Left lung (tissue), 10 donors: ENCODE data around the gene ZNF846. TPM values are rescaled to one million over a fixed set of nuclear protein-coding genes. Genes with fewer than 3 reads are reported as not detected.
"Not testable (repeated sequence)": the region's sequence is repeated elsewhere in the genome, so short reads cannot be mapped to it uniquely, and the experiment has no call there.

Experiments
- ATAC-seq: fragments of 200-7000 bp; cut with Tn5 transposase; one replicate; pipeline ENCODE4 v1.9.1; 2020; ENCODE audit warnings: moderate library complexity
- DNase-seq, 4 donors: peaks; one replicate each; pipeline ENCODE4 v3.0.0-alpha.2; 2013 to 2020
- H3K27ac ChIP-seq, 2 donors: fragments of 200-600 bp; sonication (generic) in 1 of 2; one replicate each; pipeline versions ENCODE4 v1.5.0 to v1.8.0; 2020 to 2021
- H3K27me3 ChIP-seq, 2 donors: fragments of 200-600 bp; sonication (generic) in 1 of 2; one replicate each; pipeline versions ENCODE4 v1.5.0 to v1.8.0; 2020 to 2021
- H3K36me3 ChIP-seq, 2 donors: fragments of 200-600 bp; sonication (generic) in 1 of 2; one replicate each; pipeline versions ENCODE4 v1.5.0 to v1.8.0; 2020 to 2021
- H3K4me1 ChIP-seq, 2 donors: fragments of 200-600 bp; one replicate each; pipeline ENCODE4 v1.8.0; 2021
- H3K4me3 ChIP-seq, 2 donors: fragments of 200-600 bp; sonication (generic) in 1 of 2; one replicate each; pipeline versions ENCODE4 v1.5.0 to v1.8.0; 2020 to 2021; ENCODE audit warnings: mild to moderate bottlenecking in 1 of 2
- H3K9me3 ChIP-seq, 2 donors: fragments of 200-600 bp; sonication (generic) in 1 of 2; one replicate each; pipeline versions ENCODE4 v1.5.0 to v1.8.0; 2020 to 2021
- CTCF ChIP-seq, 2 donors: fragments of 200-600 bp; sonication (generic) in 1 of 2; IDR thresholded peaks; one replicate each; pipeline versions ENCODE4 v1.5.0 to v1.8.0; 2021; ENCODE audit warnings: antibody characterized with exemption in 2 of 2
- intact Hi-C, 2 donors: fragments of 100-400 bp; cut with DNase I; formaldehyde crosslinking; loops; one replicate each; pipeline versions ENCODE4 v1.11.2 to v1.14.2; 2022
- polyA plus RNA-seq, 6 donors: library from polyadenylated mRNA; unstranded; fragments of 120-200 nt; gene quantifications; one replicate each; pipeline ENCODE4 v1.2.1, GENCODE V29; 2013; ENCODE audit not compliant: insufficient read length in 6 of 6
- total RNA-seq, 2 donors: library from RNA; stranded (reverse); fragmentation: NEBNext Ultra II Directional; extraction: Animal tissue kit (Norgen Biotek cat#: 25700); gene quantifications; one replicate each; pipeline ENCODE4 v1.2.1, GENCODE V29; 2021
- donor health status: DM: no; HTN: yes; CAD: no.
- donor health status: DM: no; HTN: no; CAD: no.

The ZNF846 gene
- total and polyA plus RNA-seq, 8 donors, result 13.2 to 46.2 (median 38.1) TPM

GRCh38 chr19:9793071-9793591 lies 24.6 kb upstream of the ZNF846 start:
- no peaks in the 10 kb centered on the region for H3K27me3 ChIP-seq
- ATAC-seq, result peak; percentile 32
- DNase-seq, result peak in 2 of 4 donors; percentile 49 to 90
- H3K27ac ChIP-seq, result peak overlapping the region; percentile 68 to 80
- no peaks in the 10 kb centered on the region for H3K9me3 ChIP-seq
- intact Hi-C loops, result loop anchor here in 1 of 2 donors (5.0 to 10.0 kb wide), 2 partner anchors 171 to 478 kb away; partner anchors contain the start of gene ZNF561
- peak overlapping the region; percentile 46 to 67 for H3K4me3 ChIP-seq
- TF ChIP-seq CTCF (IDR thresholded peaks at IDR 0.05), result no peak
- H3K4me1 ChIP-seq, result peaks cover 0 to 9% of the 10 kb centered on the region in 2 donors
- H3K36me3 ChIP-seq, result no peaks in the 10 kb centered on the region

- H3K4me1 ChIP-seq, result peaks cover 0 to 9% of the 10 kb centered on the region in 2 donors
- ATAC-seq (peak; percentile 77), DNase-seq (peak; percentile 94 to 98 (median 96))
- peak overlapping the region; percentile 78 to 80 for H3K27ac ChIP-seq
- peak overlapping the region; percentile 46 to 67 for H3K4me3 ChIP-seq
- no peaks in the 10 kb centered on the region for H3K36me3 ChIP-seq
- TF ChIP-seq CTCF (IDR thresholded peaks at IDR 0.05), result no peak
- H3K27me3 ChIP-seq, result no peaks in the 10 kb centered on the region
- H3K9me3 ChIP-seq, result no peaks in the 10 kb centered on the region
- intact Hi-C loops, result loop anchor here in 1 of 2 donors (5.0 to 10.0 kb wide), 2 partner anchors 170 to 478 kb away; partner anchors contain the start of gene ZNF561
These were observed 23.9 kb upstream of the ZNF846 start for GRCh38 chr19:9792206-9793070.

- H3K27me3 ChIP-seq, result no peaks in the 10 kb centered on the region
- peak; percentile 91 to 98 (median 98) for DNase-seq
- ATAC-seq, result peak; percentile 77
- TF ChIP-seq CTCF (IDR thresholded peaks at IDR 0.05), result no peak
- H3K9me3 ChIP-seq, result no peaks in the 10 kb centered on the region
- peak overlapping the region; percentile 69 to 78 for H3K27ac ChIP-seq
- H3K4me3 ChIP-seq, result peak overlapping the region; percentile 28 to 67
- H3K36me3 ChIP-seq, result no peaks in the 10 kb centered on the region
- intact Hi-C loops, result loop anchor here in 1 of 2 donors (5.0 to 10.0 kb wide), 2 partner anchors 169 to 477 kb away; partner anchors contain the start of gene ZNF561
- peaks cover 0 to 11% of the 10 kb centered on the region in 2 donors for H3K4me1 ChIP-seq
These were observed 23.1 kb upstream of the ZNF846 start for GRCh38 chr19:9791552-9792205.

- not testable (repeated sequence) for H3K36me3 ChIP-seq
- H3K4me3 ChIP-seq, result peak overlapping the region in 1 of 2 donors; percentile 67
These were observed 22.5 kb upstream of the ZNF846 start for GRCh38 chr19:9791073-9791367.

GRCh38 chr19:9789579-9789978 lies 21.0 kb upstream of the ZNF846 start:
- Histone ChIP-seq H3K27ac (peak overlapping the region in 1 of 2 donors; percentile 30), H3K4me1 (peaks cover 4 to 15% of the 10 kb centered on the region in 2 donors)
- intact Hi-C loops, H3K36me3 ChIP-seq, ATAC-seq, H3K9me3 ChIP-seq, H3K4me3 ChIP-seq, H3K27me3 ChIP-seq: not testable (repeated sequence)
- peak in 1 of 4 donors; percentile 33 for DNase-seq

More at GRCh38 chr19:9791073-9791367, 22.5 kb upstream of the ZNF846 start:
- not testable (repeated sequence) for DNase-seq, ATAC-seq, H3K9me3 ChIP-seq, H3K27me3 ChIP-seq
- Histone ChIP-seq H3K4me1 (peaks cover 0 to 11% of the 10 kb centered on the region in 2 donors), H3K27ac (peak overlapping the region; percentile 65 to 66)
- intact Hi-C loops, result loop anchor here in 1 of 2 donors (5.0 to 10.0 kb wide), 2 partner anchors 169 to 476 kb away; partner anchors contain the start of gene ZNF561
